ENCODE data around the gene ZSCAN12. TPM values are rescaled to one million over a fixed set of nuclear protein-coding genes. Genes with fewer than 3 reads are reported as not detected.
A peak's percentile ranks its signal among the peaks of the same experiment; 100 is the strongest.

The ZSCAN12 gene
- total and polyA plus RNA-seq, 10 of the 15 experiments (the other 5 are each of a cell fraction or from before 2014, with no cell fraction given), result 1.2 to 12.2 (median 7.4) TPM

DNA sequence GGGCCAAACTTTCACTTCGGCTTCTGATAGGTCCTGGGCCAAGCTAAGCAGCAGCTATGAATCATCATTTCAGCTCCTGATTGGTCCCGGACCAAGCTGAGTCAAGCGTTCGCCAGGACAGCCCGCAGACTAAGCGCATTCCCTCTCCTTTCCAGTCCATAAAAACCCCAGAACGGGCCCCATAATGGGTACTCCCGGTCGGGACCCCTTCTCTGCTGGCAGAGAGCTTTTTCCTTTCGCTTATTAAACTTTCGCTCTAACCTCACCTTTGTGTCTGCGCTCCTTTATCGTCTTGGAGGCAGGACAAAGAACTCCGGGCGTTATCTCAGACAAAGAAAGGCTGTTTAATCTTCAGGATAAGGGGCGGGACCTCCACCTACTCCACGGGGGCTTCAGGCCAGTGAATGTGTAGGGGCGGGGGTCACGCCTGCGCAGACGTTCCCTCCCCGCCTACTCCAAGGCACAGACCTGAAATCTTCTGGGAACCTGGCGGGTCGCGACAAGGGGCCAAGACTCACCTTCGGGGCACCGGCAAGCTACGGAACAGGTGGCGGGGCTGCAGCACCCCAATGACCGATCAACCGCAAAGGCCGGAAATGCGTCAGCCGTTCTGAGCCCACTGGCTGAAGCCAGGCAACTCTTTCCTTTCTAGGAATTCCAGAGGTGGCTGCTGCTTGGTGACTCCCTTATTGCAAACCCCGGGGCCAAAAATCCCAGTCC lies 63.8 kb downstream of the ZSCAN12 start, which contains the start of gene ZSCAN31 (continued):
- TF ChIP-seq, protein P1, sequence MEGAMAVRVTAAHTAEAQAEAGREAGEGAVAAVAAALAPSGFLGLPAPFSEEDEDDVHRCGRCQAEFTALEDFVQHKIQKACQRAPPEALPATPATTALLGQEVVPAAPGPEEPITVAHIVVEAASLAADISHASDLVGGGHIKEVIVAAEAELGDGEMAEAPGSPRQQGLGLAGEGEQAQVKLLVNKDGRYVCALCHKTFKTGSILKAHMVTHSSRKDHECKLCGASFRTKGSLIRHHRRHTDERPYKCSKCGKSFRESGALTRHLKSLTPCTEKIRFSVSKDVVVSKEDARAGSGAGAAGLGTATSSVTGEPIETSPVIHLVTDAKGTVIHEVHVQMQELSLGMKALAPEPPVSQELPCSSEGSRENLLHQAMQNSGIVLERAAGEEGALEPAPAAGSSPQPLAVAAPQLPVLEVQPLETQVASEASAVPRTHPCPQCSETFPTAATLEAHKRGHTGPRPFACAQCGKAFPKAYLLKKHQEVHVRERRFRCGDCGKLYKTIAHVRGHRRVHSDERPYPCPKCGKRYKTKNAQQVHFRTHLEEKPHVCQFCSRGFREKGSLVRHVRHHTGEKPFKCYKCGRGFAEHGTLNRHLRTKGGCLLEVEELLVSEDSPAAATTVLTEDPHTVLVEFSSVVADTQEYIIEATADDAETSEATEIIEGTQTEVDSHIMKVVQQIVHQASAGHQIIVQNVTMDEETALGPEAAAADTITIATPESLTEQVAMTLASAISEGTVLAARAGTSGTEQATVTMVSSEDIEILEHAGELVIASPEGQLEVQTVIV (IDR thresholded peaks at IDR 0.05; ENCODE audit: borderline replicate concordance, partially characterized antibody), result no peak
- TF ChIP-seq TCF12 (IDR thresholded peaks at IDR 0.05; ENCODE audit: low read depth, low read length) (0 out of 2 replicates have a peak, but pooled peaks have one; percentile 78), YBX1 (IDR thresholded peaks at IDR 0.05) (no peak)

DNA sequence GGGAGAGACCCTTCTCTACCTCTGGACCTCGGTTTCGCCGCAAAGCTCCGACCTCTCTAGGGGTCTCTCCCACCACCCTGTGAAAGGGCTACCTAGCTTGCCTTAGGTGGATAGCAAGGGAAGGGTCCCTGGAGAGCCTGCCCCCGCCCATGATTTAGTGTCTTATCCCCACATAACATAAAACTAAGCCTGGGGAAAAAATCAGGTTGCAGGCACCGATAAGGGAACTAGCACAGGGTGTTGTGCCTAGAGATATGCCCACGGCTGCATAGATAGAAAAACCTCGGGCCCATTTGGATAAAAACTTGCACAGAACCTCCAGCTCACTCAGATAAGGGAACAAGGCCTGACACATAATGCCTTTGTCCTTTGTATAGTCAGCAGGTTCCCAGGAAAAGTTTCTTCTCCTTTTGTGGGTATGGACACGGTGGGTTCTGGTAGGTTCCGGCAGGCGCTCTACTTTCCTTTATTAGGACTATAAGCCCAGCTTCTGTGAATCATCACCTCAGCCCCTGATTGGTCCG lies 64.4 kb downstream of the ZSCAN12 start:
- CTCF ChIA-PET, result interaction anchor here (0.7 to 4.6 kb wide), 7 partner anchors 10 to 439 kb away, joined by 3 to 50 read pairs (median 4); partner anchors contain the start of genes ZKSCAN8 and ZSCAN26
- intact Hi-C loops (cut with micrococcal nuclease; ENCODE audit: unreplicated experiment), result loop anchor here (1.0 to 5.0 kb wide), 2 partner anchors 68 to 197 kb away; partner anchors contain the start of gene ZSCAN26
- no peak for TF ChIP-seq BCL3 (IDR thresholded peaks at IDR 0.05; ENCODE audit: borderline replicate concordance, insufficient read depth, low read depth, low read length, poor library complexity, severe bottlenecking)
- no peak for TF ChIP-seq NRF1 (conservative IDR thresholded peaks at IDR 0.05; ENCODE audit: low read depth, low read length)
- no peak for TF ChIP-seq BCL11A (IDR thresholded peaks at IDR 0.05; ENCODE audit: low read depth, low read length)
- TF ChIP-seq GATAD2B (conservative IDR thresholded peaks at IDR 0.05; ENCODE audit: low read depth), result no peak
- no peak for TF ChIP-seq SREBF1 (IDR thresholded peaks at IDR 0.05; ENCODE audit: low read length)
- TF ChIP-seq HDAC6 (IDR thresholded peaks at IDR 0.05; ENCODE audit: unreplicated experiment), result no peak
- TF ChIP-seq SMARCA5 (IDR thresholded peaks at IDR 0.05), result no peak
- TF ChIP-seq KLF5 (IDR thresholded peaks at IDR 0.05; ENCODE audit: partially characterized antibody), result peak; percentile 10
- TF ChIP-seq SRF (IDR thresholded peaks at IDR 0.05; ENCODE audit: low read depth in 2 of 2, low read length in 2 of 2), result peak in 1 of 2 experiments; percentile 89; a peak in 2 of 4 replicates
- no peak for TF ChIP-seq TAF1 (IDR thresholded peaks at IDR 0.05; ENCODE audit: borderline replicate concordance, low read depth, low read length)
- TF ChIP-seq MEF2A (IDR thresholded peaks at IDR 0.05; ENCODE audit: insufficient read depth, low read depth, low read length), result no peak
- no peak for TF ChIP-seq SMAD5 (IDR thresholded peaks at IDR 0.05; ENCODE audit: low read depth)
- no peak for TF ChIP-seq NR2F1 (conservative IDR thresholded peaks at IDR 0.05)
- TF ChIP-seq HCFC1 (IDR thresholded peaks at IDR 0.05; ENCODE audit: low read length), result no peak
- TF ChIP-seq SUZ12 (IDR thresholded peaks at IDR 0.05; ENCODE audit: unreplicated experiment), result no peak
- TF ChIP-seq DPF2 (IDR thresholded peaks at IDR 0.05), result no peak

More for the DNA sequence above, 64.4 kb downstream of the ZSCAN12 start:
- H3K4me2 ChIP-seq (ENCODE audit: control insufficient read depth, insufficient read depth), result peak overlapping the region; percentile 93
- FAIRE-seq, result peak; percentile 86
- H3K4me3 ChIP-seq, result peak overlapping the region; percentile 72
- H3K27me3 ChIP-seq (replicated peaks in 1 of 2; ENCODE audit: control insufficient read depth in 2 of 2, insufficient read depth in 2 of 2, low read length in 1 of 2), result no peaks in the 10 kb centered on the region
- H3K36me3 ChIP-seq (ENCODE audit: control insufficient read depth in 2 of 2, insufficient read depth in 2 of 2, low read length in 1 of 2), result no peaks in the 10 kb centered on the region
- H4K20me1 ChIP-seq (ENCODE audit: control insufficient read depth, insufficient read depth), result no peaks in the 10 kb centered on the region
- ATAC-seq, result peak; percentile 1
- no TSS peak for BruUV-seq (replicated peaks)
- ChIA-PET POLR2A (interaction anchor here (0.6 to 2.4 kb wide), 8 partner anchors 11 to 197 kb away, joined by 3 to 8 read pairs (median 4); partner anchors contain the start of genes PGBD1, ZKSCAN3 and ZSCAN26), SMC1A (ENCODE audit: uncharacterized antibody, unreplicated experiment) (interaction anchor here (0.8 to 4.8 kb wide), 9 partner anchors 11 to 93 kb away, joined by 3 to 22 read pairs (median 4); partner anchors contain the start of genes PGBD1 and ZSCAN26), RAD21 (ENCODE audit: unreplicated experiment) (interaction anchor here (0.9 to 1.4 kb wide), 6 partner anchors 17 to 198 kb away, joined by 3 to 7 read pairs (median 4); partner anchors contain the start of genes ZKSCAN4 and ZSCAN26)
- H2AFZ ChIP-seq (ENCODE audit: control insufficient read depth, low read depth, low read length), result peak overlapping the region; percentile 93
- 48% methylated on average over 12 of the region's 12 CpGs for WGBS (ENCODE audit: insufficient coverage, insufficient replicate concordance, low lambda C conversion rate, missing lambda C conversion rate)
- no peak for DNase-seq (ENCODE audit: low read depth, low spot score)
- no peaks in the 10 kb centered on the region for H3K79me2 ChIP-seq (ENCODE audit: control insufficient read depth, insufficient read depth, low read length)
- H3K4me1 ChIP-seq (ENCODE audit: control insufficient read depth, insufficient read depth, low read length), result peaks cover 14% of the 10 kb centered on the region
- H3K9me3 ChIP-seq (replicated peaks; ENCODE audit: control insufficient read depth, insufficient read depth, low read length), result peaks cover 3% of the 10 kb centered on the region; the same call in 1 of the 3 replicates
- H3K27ac ChIP-seq (ENCODE audit: control insufficient read depth, insufficient read depth), result peak overlapping the region; percentile 97
- H3K9ac ChIP-seq (ENCODE audit: control insufficient read depth, insufficient read depth, low read length), result peak overlapping the region; percentile 97
- in situ Hi-C loops (cut with MboI), result loop anchor here (25.0 kb wide), 1 partner anchor 1673 kb away; the partner anchor contains the start of gene ZNF322

All from GM12878 (cell line).